Cardiac septum (tissue), 1 donor: Measurements from ENCODE around the gene AGPAT4. TPM values are rescaled to one million over a fixed set of nuclear protein-coding genes. Genes with fewer than 3 reads are reported as not detected.

ENCODE experiments used
- DNase-seq: peaks from one replicate; pipeline ENCODE4 v3.0.0-alpha.2; 2020; ENCODE audit warnings: low spot score
- intact Hi-C: fragments of 100-400 bp; cut with DNase I; formaldehyde crosslinking; loops from one replicate; pipeline ENCODE4 v1.14.0; 2022
- total RNA-seq: library from RNA; stranded (reverse); fragmentation: NEBNext Ultra II Directional; extraction: Animal tissue kit (Norgen Biotek cat#: 25700); gene quantifications from one replicate; pipeline ENCODE4 v1.2.1, GENCODE V29; 2021
- donor health status: DM: no; HTN: no; CAD: no.

AGPAT4 gene
- total RNA-seq, 1 donor from 2014 or later, result 1.6 TPM

DNA sequence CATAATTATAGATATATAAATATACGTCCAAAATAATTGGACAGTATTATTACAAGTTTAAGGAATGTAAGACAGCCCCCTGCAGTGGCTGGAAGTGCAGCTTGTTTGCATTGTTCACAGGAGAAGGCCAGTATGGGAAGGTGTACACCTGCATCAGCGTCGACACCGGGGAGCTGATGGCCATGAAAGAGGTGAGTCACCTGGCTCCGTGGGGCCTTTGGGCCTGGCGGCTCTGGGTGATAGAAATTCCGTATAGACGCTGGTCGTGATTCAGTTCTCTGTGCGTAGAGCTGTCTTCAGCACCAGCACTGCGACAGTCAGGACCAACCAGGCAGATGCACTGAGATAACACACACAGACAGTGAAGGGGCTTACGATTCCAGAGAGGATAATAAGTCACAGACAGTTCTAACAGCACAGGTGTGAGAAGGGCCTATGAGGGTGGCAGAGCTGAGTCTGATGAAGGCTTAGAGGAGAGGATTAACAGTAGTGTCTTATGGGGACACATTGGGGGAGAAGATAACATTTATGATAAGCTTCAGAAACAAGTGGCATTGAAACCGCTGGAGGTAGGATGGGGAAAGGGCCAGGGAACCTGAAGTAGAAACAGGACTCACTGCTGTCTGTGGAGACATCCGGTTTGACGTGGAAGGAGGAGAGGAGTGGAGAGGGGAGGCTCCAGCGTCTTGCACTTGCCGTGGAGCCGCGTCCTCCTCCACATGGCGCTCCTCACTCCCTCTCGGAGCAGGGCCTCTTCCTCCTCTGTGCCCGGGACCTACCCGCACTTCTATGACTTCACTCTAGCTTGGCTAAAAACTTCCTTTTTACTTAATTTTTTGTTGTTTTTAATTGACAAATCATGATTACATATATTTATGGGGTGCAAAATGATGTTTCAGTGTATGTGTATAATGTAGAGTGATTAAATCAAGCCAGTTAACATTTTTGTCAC is 165.8 kb downstream of the AGPAT4 start:
- intact Hi-C loops, result loop anchor here (10.0 kb wide), 1 partner anchor 267 kb away; no protein-coding TSS in a partner anchor
- DNase-seq, result no peak

DNA sequence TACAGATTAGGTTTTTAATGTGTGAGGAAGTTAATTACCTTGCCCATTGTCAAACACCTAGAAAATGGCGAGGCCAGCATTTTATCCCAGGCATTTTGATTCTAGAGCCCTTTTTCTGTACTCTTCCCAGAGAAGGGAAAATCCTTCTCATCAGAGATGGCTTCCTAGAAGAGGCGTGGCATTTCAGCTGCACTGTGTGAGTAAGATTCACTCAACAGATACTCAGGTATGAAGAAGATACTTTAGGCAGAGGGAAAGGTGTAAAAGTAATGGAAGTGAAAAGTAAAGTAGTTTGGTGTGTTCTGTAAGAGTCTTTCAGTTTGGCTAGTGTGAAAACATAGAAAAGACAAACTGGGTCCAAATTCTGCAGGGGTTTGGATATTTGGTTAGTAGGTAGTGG is 168.5 kb downstream of the AGPAT4 start:
- DNase-seq, result no peak
- intact Hi-C loops, result loop anchor here (10.0 kb wide), 1 partner anchor 269 kb away; no protein-coding TSS in a partner anchor

DNA sequence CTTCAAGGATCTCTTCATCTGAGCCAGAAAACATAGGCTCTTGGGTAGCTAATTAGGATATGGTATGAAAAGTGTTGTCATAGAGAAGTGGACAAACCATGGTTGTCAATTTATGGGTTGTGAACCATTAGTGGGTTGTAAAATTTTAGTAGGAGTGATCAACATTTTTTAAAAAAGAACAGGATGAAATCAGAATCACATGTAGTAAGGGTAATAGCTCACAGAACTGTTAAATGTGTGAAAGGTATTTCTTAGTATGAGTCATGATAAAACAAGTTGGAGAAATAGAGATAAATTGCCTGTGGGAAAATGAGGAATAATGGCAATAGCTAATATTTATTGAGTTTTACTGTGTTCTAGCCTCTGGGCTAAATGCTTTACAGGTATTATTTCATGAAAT is 168.9 kb downstream of the AGPAT4 start:
- intact Hi-C loops, result loop anchor here (10.0 kb wide), 1 partner anchor 270 kb away; no protein-coding TSS in a partner anchor
- no peak for DNase-seq

DNA sequence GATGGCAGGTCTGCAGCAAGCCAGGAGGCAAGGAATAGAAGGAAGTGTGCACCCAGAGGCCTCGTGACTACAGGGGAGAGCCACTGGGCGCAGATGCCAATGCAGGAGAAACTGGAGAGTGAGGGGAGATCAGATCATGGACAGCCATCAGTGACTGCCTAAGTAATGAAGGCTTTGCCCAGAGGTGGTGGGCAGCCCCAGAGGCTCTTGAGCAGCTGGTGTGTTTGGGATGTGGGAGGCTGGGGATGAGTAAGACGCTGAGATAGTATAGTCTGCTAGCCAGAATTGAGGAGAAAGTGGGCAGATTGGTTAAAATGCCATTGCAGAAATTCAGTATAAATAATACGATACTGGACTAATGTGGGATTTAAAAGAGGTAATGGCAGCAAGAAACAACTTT is 170.4 kb downstream of the AGPAT4 start:
- DNase-seq, result no peak
- intact Hi-C loops, result loop anchor here (10.0 kb wide), 1 partner anchor 271 kb away; no protein-coding TSS in a partner anchor

DNA sequence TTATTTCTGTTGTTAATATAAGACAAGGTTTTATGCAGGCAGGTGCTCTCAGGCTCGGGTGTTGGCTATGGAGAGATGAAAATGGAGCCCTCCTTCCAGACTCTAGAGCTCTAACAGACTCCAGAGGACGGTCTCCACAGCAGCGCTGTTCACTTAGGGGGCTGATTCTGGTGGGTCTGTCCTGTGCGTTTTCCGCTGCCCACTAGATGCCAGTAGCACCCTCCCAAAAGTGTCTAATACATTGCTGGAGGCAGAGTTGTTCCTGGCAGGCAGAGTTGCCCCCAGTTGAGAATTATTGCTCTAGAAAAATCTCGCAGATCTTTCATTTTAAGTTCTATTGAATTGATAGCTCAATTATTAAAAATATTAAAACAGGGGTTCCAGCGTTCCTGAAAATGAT is 172.3 kb downstream of the AGPAT4 start:
- intact Hi-C loops, result loop anchor here (10.0 kb wide), 1 partner anchor 273 kb away; no protein-coding TSS in a partner anchor
- no peak for DNase-seq

DNA sequence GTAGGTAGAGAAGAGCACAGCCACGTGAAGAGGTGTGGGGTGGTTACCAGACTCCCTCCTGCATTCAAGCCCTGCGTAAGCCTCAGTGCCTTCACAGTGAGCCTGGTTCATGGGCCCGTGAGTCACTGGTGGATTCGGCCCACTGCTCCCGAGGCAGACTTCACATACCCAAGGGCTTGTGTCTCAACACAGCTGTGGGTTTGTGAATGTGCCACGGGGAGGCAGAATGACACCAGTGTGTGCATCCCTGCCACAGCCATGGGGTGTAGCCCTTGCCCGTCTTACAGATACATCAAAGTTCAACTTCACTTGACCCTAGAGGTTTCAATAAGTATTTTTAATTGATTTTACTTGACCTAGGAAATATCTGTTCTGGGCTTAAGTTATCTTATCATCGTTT is 173.8 kb downstream of the AGPAT4 start:
- intact Hi-C loops, result loop anchor here (10.0 kb wide), 1 partner anchor 275 kb away; no protein-coding TSS in a partner anchor

DNA sequence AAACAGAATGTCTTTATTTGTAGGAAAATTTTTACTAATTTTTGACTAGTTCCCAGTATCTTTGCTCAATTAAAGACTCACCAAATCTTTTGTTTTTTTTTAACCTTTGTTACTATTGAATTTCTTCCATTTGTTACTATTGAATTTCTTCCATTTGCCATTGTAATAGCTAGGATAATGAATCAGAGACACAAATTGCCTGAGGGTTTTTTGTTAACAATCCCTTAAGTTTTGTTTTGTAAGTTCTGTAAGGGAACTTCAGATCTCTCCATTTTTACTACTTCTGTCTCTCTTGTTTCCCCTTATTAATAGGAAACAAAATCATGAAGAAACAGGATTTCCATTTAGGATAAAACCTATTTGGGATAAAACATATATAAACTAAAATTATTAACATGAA is 177.9 kb downstream of the AGPAT4 start:
- intact Hi-C loops, result no loop called here

More for the DNA sequence above, 173.8 kb downstream of the AGPAT4 start:
- no peak for DNase-seq

DNA sequence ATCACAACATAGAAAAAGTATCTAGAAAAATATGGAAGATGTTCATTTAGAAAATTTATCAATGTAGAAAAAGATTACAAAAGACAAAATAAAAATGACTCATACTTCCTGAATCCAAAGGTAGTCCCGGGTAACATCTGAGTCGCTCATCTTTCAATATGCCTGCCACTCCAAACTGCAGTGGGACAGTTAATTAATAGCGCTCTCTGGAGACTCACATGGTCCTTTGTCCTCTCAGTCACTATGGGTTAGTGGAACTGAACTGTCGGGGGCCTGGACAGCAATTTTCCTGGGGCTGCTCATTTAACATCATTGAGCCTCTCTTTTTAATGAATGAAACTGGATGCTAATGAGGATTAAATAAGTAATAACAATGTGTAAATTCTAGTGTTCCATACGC is 178.9 kb downstream of the AGPAT4 start:
- no peak for DNase-seq
- intact Hi-C loops, result no loop called here

More for the DNA sequence above, 177.9 kb downstream of the AGPAT4 start:
- no peak for DNase-seq

DNA sequence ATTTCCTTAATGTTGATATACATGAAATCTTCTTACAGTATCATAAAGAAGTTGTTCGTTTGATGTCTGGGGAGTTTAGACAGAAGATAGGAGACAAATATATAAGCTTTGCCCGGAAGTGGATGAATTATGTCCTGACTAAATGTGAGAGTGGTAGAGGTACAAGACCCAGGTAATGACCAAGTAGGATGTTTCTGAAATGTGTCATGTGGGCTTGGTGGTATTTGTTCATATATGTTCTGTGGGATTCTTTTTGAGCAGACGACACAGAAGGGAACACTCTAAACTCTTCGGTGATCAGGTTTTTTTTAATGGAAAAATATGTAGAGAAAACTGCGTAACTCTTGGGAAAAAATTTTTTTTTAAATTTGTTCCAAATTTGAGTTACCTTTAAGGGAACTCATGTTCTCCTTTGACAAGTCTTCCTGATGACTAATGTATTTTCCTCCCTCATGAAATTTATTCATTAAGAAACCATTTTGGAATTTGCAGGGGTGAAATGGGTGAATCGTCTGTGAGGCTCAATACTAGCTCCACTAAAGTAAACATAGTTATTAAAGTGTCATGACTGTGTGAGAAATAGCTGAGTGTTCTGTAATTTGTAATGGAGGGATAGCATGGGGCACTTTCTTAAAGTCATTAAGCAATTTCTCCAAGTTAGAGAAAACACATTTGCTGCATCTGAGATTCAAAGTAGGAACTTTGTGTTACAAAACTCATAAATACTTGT is 181.7 kb downstream of the AGPAT4 start:
- intact Hi-C loops, result no loop called here

DNA sequence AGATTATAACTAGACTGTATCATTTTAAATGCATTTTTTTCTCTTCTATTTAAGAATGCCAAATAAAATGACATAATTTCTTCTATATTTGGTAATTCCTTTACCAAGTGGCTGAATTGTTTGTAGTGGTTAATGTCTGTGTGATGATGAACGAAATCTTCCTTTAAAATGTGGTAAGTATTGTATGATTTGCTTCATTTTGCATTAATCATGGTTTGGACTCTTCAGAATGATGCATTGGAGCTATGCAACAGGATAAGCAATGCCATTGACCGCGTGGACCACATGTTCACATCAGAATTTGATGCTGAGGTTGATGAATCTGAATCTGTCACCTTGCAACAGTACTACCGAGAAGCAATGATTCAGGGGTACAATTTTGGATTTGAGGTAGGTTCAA is 182.7 kb downstream of the AGPAT4 start:
- DNase-seq, result no peak
- intact Hi-C loops, result no loop called here

More for the DNA sequence above, 181.7 kb downstream of the AGPAT4 start:
- DNase-seq, result no peak

DNA sequence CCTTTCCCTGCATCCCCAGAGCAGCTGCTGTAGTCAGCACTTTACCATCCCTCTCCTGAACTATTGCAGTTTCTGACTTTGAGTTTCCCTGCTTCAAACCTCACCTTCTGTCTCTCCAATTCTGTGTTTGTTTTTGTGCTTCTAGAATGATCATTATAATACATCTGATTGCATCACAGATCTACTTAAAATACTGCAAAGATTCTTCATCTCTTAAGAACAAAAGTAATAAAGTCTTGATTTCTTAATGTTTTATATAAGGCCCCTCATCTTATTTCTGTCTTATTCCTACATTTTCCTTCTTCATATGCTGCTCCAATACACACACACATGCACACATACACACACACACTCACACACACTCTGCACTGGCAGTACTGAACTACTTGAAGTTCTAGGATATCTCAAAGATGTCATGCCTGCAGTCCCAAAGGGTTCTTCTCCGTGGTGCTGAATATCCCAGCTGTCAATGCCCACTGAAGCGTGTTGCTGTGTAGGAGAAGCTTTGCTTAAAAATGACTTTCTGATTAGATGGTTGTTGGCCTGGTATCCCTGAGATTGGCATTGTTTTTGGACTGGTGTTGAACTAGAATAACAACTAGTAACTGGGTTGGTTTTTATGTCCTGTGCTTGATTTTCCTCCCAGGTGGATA is 185.1 kb downstream of the AGPAT4 start:
- no peak for DNase-seq
- intact Hi-C loops, result no loop called here

DNA sequence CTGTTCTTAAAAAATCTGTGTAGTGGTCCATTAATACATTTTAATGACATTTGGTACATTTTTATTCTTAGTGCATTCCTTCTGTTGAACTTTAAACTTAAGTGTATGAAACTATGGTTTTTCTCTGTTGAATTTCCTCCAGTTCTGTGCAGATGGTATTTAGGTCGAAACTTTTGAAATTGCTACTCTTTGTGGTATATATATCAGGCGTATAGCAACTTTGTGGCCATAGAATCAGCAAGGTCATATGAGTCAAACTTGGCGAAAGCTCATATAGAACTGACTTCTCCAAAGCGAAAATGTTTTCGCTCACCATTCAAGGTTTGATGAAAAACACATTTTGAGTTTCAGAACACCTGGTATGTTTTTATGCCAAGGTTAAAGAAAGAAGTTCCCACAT is 188.6 kb downstream of the AGPAT4 start:
- no peak for DNase-seq
- intact Hi-C loops, result no loop called here

DNA sequence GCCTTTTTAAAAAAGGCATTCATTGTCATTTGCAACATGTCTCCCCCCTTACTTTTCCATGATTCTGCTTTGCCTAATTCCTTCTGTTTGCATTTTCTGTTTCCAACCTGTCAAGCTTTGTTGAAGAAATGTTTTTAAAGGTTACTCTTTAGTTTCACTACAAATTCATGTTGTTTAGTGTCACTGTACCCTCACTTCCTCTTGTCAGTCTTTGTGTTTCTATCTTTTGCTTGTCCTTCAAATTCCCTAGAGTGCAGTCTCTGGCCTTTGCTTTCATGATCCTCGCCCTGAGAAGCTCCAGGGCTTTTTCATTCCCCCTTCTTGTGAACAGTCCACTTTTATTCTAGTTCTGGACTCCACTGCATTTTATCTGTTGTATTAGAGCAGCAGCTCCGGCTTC is 191.6 kb downstream of the AGPAT4 start:
- DNase-seq, result no peak
- intact Hi-C loops, result no loop called here

DNA sequence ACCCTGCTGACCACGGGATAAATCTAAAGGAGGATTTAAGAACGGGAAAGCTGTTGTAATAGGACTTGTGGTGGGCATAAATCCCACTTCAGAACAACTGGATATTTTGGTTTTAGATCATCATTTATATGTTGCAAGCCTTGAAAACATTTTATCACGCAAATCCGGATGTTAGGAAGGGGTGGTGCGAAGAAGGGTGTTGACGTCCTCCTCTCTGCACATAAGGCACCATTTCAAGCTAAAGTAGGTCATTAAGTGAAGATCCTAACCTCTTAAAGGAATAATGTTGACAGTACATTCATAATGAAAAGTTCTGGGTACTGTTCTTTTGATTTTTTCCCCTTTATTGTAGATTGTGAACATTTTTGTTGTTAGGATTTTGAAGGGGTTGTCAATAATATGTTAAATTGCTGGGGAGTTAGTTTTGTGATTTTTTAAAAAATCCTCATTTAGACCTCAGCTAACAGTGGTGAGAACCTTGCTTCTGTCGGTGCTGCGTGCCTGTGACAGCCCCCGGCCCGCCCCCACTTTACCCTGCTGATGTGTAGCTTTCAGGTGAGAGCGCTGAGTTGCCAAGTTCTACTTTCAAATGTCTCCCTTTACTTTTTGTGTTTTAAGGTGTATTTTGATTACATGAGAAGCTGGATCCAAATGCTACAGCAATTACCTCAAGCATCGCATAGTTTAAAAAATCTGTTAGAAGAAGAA is 193.4 kb downstream of the AGPAT4 start:
- intact Hi-C loops, result no loop called here
- DNase-seq, result no peak
